BJ (cell line): ENCODE data around the gene CTRL. TPM values are rescaled to one million over a fixed set of nuclear protein-coding genes. Genes with fewer than 3 reads are reported as not detected.

ENCODE experiments used
- CTCF ChIA-PET: fragments of 350-600 bp; formaldehyde crosslinking; extraction: SDS; loops from one replicate; lab custom pipeline; 2021; ENCODE audit warnings: antibody characterized with exemption, inconsistent platforms; lab: Yijun Ruan, JAX
- POLR2A ChIA-PET: fragments of 300-600 bp; sonication (Branson Sonifier 250); formaldehyde crosslinking; extraction: SDS; loops from one replicate; lab custom pipeline; 2021; ENCODE audit warnings: antibody characterized with exemption; lab: Charles Lee
- DNase-seq: peaks from one replicate; pipeline ENCODE4 v3.0.0-alpha.2; 2011; ENCODE audit warnings: low read depth
- H3K27me3 ChIP-seq: 2 replicates; pipeline ENCODE4 v1.6.0; 2011; ENCODE audit warnings: low read length; ENCODE audit not compliant: control insufficient read depth, insufficient read depth
- H3K36me3 ChIP-seq: 2 replicates; pipeline ENCODE4 v1.5.1; 2011; ENCODE audit warnings: low read length; ENCODE audit not compliant: control insufficient read depth, insufficient read depth
- H3K4me3 ChIP-seq: 2 replicates; pipeline ENCODE4 v1.5.1; 2011; ENCODE audit warnings: low read depth, mild to moderate bottlenecking, control low read depth, low read length
- CTCF ChIP-seq: IDR thresholded peaks from 2 replicates; pipeline ENCODE4 v1.5.1; 2011; ENCODE audit warnings: low read depth, mild to moderate bottlenecking, control low read depth, inconsistent platforms, low read length, moderate library complexity; ENCODE audit not compliant: insufficient read depth
- polyA plus RNA-seq: library from polyadenylated mRNA; depleted of rRNA; stranded (reverse); fragments of >200 nt; gene quantifications from 2 replicates; pipeline ENCODE4 v1.2.3, GENCODE V29; 2011

CTRL gene
- polyA plus RNA-seq, 1 experiment = 0.58 TPM

- Histone ChIP-seq H3K27me3 (no peaks in the 10 kb centered on the region), H3K4me3 (peak within 1 kb of the TSS; percentile 84), H3K36me3 (peaks cover 16% of the 10 kb centered on the region)
- DNase-seq = no peak
- POLR2A ChIA-PET = interaction anchor here (1.0 to 1.6 kb wide), 4 partner anchors 12 to 130 kb away, joined by 3 to 5 read pairs (median 3); partner anchors contain the start of gene TSNAXIP1
- CTCF ChIA-PET = interaction anchor here (0.6 to 12.9 kb wide), 13 partner anchors 7 to 415 kb away, joined by 3 to 155 read pairs (median 5); partner anchors contain the start of gene NRN1L
- TF ChIP-seq CTCF = 0 out of 2 replicates have a peak, but pooled peaks have one; percentile 8
These were observed 4.6 kb upstream of the CTRL start, which contains the start of gene PSMB10 for GRCh38 chr16:67936124-67936879. PSMB10 (minus strand) TSS chr16:67936850; CDS start chr16:67936749, 101 bp downstream.

DNA sequence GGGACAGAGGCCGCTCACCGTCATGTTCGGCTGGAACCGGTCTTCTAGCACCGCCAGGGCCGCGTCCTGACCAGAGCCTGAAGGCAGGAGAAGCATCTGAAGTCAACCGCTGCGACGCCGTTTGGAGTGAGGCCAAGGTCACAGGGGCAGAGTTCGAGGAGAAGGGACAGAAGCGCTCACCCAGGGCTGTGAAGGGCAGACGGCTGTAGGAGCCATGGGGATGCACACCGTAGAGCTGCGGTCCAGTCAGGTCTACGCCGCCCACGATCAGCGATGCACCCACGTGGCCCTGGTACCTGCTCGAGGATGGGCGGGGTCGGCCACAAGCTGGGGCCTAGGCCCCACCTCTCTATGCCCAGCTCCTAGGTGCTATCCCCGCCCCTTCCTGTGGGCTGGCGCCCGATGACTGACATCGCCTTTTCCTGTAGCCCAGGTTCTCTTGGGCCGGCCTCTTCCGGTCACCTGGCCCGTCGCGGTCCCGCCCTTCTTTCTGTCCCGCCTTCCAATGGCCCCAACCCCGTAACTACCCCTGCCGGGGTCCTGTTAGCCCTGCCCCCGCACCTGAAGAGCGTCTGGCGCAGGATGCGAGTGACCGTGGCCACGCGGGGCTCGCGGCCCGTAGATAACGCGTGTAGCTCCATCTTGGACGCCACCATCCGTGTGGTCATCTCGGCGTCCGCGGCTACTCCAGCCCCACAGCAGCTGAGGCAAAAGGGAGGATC is 3.9 kb upstream of the CTRL start:
- ChIA-PET POLR2A (interaction anchor here (0.6 to 1.6 kb wide), 4 partner anchors 11 to 230 kb away, joined by 3 to 5 read pairs (median 3); partner anchors contain the start of gene TSNAXIP1), CTCF (interaction anchor here (0.6 to 12.9 kb wide), 12 partner anchors 9 to 415 kb away, joined by 3 to 155 read pairs (median 5); partner anchors contain the start of gene NRN1L)
- Histone ChIP-seq H3K36me3 (peaks cover 17% of the 10 kb centered on the region), H3K4me3 (peak overlapping the region; percentile 84), H3K27me3 (no peaks in the 10 kb centered on the region)
- TF ChIP-seq CTCF = no peak
- peak; percentile 59 for DNase-seq

- no peak for DNase-seq
These were observed 3.4 kb upstream of the CTRL start for GRCh38 chr16:67935101-67935401.

GRCh38 chr16:67934306-67935100 is 2.8 kb upstream of the CTRL start:
- peak overlapping the region; percentile 84 for H3K4me3 ChIP-seq
- peaks cover 10% of the 10 kb centered on the region for H3K36me3 ChIP-seq
- H3K27me3 ChIP-seq = no peaks in the 10 kb centered on the region
- POLR2A ChIA-PET = no interaction called here
- no peak for DNase-seq
- TF ChIP-seq CTCF = no peak
- CTCF ChIA-PET = interaction anchor here (0.6 to 12.9 kb wide), 11 partner anchors 8 to 414 kb away, joined by 3 to 155 read pairs (median 7); partner anchors contain the start of gene NRN1L

More at GRCh38 chr16:67935101-67935401, 3.4 kb upstream of the CTRL start:
- TF ChIP-seq CTCF = no peak
- Histone ChIP-seq H3K27me3 (no peaks in the 10 kb centered on the region), H3K36me3 (peaks cover 15% of the 10 kb centered on the region), H3K4me3 (peak overlapping the region; percentile 84)
- CTCF ChIA-PET = interaction anchor here (0.6 to 12.9 kb wide), 11 partner anchors 9 to 414 kb away, joined by 3 to 155 read pairs (median 7); partner anchors contain the start of gene NRN1L
- POLR2A ChIA-PET = interaction anchor here (0.6 to 1.6 kb wide), 3 partner anchors 10 to 231 kb away, joined by 3 to 5 read pairs (median 3); partner anchors contain the start of gene TSNAXIP1
